Brain microvascular endothelial cell (primary cell): ENCODE results near the gene HYAL3.
"Not testable (repeated sequence)": the region's sequence is repeated elsewhere in the genome, so short reads cannot be mapped to it uniquely, and the experiment has no call there.

Experiments
- DNase-seq: peaks from one replicate; pipeline ENCODE4 v3.0.0-alpha.2; 2020
- H3K27ac ChIP-seq: fragments of 250-450 bp; sonication (Bioruptor Pico); 2 replicates; pipeline ENCODE4 v1.5.1; 2020; ENCODE audit warnings: mild to moderate bottlenecking, moderate library complexity
- H3K27me3 ChIP-seq: fragments of 250-450 bp; sonication (Bioruptor Pico); replicated peaks from 2 replicates; pipeline ENCODE4 v1.5.1; 2020; ENCODE audit warnings: mild to moderate bottlenecking
- H3K36me3 ChIP-seq: fragments of 250-450 bp; sonication (Bioruptor Pico); replicated peaks from 2 replicates; pipeline ENCODE4 v1.5.1; 2020; ENCODE audit warnings: mild to moderate bottlenecking
- H3K4me3 ChIP-seq: 2 replicates; pipeline ENCODE4 v1.5.1; 2011; ENCODE audit warnings: low read depth, mild to moderate bottlenecking, control low read depth, low read length, moderate library complexity
- in situ Hi-C: cut with HindIII; loops from 2 replicates; pipeline ENCODE4 v1.10.0; 2017; ENCODE audit warnings: low sequenced_read_pairs, low pct_ligation_motif_present
- TF ChIP-seq, protein P1 (sequence below): IDR thresholded peaks from 2 replicates; pipeline ENCODE4 v1.5.1; 2011; ENCODE audit warnings: low read depth, mild to moderate bottlenecking, moderate library complexity, low read length, control low read depth, inconsistent platforms; ENCODE audit errors: missing control alignments

The HYAL3 gene

DNA sequence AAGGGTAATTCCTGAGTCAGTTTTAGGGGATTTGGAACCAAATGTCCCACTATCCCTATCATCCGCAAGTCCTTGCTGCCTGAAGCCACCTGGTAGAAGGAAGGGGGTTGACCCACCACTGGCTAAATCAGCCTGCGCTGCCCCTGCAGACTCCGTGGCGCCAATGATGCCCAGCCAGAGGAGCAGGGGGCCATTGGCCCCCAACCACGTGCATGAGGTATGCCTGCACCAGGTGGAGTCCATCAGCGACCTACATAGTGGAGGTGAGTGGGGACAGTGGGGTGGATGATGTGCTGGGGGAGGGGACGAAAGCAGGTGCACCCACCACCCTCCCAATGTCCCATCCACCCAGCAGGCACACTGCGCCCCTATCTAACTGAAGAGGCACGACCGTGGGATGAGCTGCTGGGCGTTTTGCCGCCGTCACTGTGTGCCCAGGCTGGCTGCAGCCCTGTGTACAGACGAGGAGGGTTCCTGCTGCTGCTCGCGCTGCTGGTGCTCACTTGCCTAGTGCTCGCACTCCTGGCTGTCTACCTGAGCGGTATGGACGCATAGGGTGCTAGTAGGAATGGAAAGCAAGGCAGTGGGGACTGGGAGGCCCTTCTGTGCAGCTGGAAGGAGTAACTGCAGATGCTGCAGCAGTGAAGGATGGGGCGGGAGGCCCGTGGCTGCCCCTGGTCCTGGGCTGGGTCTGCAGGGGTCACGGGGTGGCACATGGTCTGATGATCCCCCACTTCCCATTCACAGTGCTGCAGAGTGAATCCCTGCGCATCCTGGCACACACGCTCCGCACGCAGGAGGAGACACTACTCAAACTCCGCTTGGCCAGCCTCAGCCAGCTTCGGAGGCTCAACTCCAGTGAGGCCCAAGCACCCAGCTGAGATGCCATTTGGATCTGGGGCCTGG lies 12.6 kb downstream of the HYAL3 start:
- Histone ChIP-seq H3K27ac (no peak overlapping the region), H3K36me3 (peaks cover 25% of the 10 kb centered on the region), H3K27me3 (no peaks in the 10 kb centered on the region), H3K4me3 (no peak overlapping the region)
- no peak for DNase-seq
- in situ Hi-C loops = no loop called here
- TF ChIP-seq, protein P1, sequence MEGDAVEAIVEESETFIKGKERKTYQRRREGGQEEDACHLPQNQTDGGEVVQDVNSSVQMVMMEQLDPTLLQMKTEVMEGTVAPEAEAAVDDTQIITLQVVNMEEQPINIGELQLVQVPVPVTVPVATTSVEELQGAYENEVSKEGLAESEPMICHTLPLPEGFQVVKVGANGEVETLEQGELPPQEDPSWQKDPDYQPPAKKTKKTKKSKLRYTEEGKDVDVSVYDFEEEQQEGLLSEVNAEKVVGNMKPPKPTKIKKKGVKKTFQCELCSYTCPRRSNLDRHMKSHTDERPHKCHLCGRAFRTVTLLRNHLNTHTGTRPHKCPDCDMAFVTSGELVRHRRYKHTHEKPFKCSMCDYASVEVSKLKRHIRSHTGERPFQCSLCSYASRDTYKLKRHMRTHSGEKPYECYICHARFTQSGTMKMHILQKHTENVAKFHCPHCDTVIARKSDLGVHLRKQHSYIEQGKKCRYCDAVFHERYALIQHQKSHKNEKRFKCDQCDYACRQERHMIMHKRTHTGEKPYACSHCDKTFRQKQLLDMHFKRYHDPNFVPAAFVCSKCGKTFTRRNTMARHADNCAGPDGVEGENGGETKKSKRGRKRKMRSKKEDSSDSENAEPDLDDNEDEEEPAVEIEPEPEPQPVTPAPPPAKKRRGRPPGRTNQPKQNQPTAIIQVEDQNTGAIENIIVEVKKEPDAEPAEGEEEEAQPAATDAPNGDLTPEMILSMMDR = no peak

DNA sequence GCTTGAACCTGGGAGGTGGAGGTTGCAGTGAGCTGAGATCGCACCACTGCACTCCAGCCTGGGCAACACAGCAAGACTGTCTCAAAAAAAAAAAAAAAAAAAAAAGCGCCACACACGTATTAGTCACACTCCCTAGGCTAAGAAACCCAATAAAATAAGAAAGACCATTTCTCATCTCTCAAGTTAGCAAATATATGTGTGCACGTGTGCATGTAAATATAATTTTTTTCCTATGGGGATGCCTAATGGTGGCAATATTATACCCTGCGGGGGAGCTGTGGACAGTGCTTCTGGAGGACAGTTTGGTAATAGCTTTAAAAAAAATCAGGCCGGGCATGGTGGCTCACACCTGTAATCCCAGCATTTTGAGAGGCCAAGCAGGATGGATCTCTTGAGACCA lies 15.1 kb downstream of the HYAL3 start:
- in situ Hi-C loops, H3K4me3 ChIP-seq, H3K27me3 ChIP-seq, DNase-seq, H3K27ac ChIP-seq: not testable (repeated sequence)
- peaks cover 14% of the 10 kb centered on the region for H3K36me3 ChIP-seq

DNA sequence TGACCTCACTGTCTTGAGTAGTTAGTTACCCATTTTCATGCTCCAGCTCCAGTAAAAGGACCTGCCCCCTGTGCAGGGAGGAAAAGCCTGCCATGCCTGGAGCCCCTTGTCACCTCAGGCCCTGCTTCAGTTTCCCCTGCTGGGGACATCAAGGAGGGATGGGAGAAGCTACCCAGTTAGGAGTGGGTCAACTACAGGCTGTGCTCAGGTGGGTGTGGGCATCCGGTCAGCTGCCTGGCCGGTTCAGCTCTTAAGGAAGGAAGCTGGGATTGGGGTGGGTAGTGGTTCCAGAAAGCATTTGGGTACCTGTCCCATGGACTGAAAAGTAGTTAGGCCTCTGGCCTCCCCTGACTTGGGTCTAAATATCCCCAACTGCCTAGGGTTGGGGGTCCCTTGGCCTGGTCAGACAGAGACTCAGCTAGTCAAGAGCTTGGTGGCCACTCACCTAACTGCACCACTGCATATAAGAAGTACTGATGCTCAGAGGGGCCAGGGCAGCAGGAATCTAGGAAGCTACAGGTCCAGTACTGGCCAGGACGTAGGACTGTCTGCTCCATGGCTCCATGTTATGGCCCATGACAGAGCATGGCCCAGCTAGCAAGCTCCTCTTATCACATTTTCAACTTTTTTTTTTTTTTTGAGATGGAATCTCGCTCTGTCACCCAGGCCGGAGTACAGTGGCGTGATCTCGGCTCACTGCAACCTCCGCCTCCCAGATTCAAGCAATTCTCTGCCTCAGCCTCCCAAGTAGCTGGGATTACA lies 19.8 kb downstream of the HYAL3 start:
- TF ChIP-seq, protein P1 = no peak
- in situ Hi-C loops = no loop called here

DNA sequence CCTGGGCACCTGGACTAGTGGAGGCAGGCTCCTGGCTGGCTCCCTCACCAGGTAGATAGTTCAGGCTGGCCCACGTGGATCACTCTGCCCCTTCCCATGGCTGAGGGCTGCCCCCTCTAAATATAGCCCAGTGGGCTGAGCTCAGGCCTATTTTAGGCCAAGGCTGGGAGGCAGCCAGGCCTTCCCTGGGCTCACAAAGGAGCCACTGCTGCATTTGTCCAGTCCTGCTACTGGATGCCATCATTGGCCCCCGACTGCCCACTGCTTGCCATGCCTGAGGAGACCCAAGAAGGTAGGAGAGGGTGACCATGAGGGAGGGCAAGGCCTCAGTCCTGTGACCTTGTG lies 20.4 kb downstream of the HYAL3 start, which contains the start of gene LSMEM2:
Gene LSMEM2 (plus strand): TSS at position 208 of the 345 bp plus-strand sequence. CDS start 27 bp downstream, at position 235.
- no peak within 1 kb of the TSS for H3K27ac ChIP-seq
- H3K4me3 ChIP-seq = no peak within 1 kb of the TSS

More for the DNA sequence above, 19.8 kb downstream of the HYAL3 start:
- H3K36me3 ChIP-seq = no peaks in the 10 kb centered on the region
- no peak overlapping the region for H3K4me3 ChIP-seq
- H3K27ac ChIP-seq = no peak overlapping the region
- peaks cover 14% of the 10 kb centered on the region for H3K27me3 ChIP-seq
- DNase-seq = no peak

DNA sequence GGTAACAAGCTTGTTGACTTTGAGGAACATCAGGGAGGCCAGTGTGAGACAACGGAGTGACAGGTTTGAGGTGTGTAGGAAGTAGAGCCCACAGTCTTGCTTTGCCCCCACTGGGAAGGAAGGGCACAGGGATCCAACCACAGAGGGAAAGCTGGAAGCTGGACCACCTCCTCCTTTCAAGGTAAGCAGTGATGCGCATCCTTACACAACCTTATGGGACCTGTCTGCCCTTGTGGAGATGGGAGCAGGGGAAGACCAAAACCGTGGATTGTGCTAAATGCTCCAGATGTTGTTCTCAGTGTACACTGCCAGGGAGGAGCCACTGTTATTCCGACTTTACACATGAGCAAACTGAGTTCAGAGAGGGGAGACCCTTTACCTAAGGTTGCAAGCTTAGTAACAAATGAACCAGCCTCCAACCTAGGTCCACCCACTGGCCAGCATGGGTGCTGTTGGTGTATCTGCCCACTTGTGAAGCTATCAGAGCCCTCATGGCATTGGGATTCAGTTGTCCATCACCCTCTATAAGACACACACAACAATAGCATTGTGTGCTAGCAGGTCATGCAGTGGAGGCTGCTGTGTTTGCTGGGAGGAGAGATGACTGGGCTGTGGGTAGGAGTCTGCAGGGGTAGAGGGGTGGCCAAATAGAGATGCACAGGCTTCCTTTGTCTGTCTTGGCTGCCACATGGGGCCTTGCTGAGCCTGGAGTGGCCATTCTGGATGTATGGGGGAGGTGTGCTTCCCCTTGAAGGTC lies 20.9 kb downstream of the HYAL3 start:
- TF ChIP-seq, protein P1 = no peak
- in situ Hi-C loops = no loop called here
- no peaks in the 10 kb centered on the region for H3K36me3 ChIP-seq
- H3K27me3 ChIP-seq = peaks cover 26% of the 10 kb centered on the region
- DNase-seq = no peak
- no peak overlapping the region for H3K4me3 ChIP-seq
- no peak overlapping the region for H3K27ac ChIP-seq

More for the DNA sequence above, 20.4 kb downstream of the HYAL3 start, which contains the start of gene LSMEM2:
- Histone ChIP-seq H3K36me3 (no peaks in the 10 kb centered on the region), H3K27me3 (peaks cover 20% of the 10 kb centered on the region)
- TF ChIP-seq, protein P1 = no peak
- DNase-seq = no peak
- in situ Hi-C loops = no loop called here
